K562 (cell line): ENCODE data around the gene NEDD8. TPM values are rescaled to one million over a fixed set of nuclear protein-coding genes. Genes with fewer than 3 reads are reported as not detected.

Experiments used
- ATAC-seq: fragments of 200-7000 bp; cut with Tn5 transposase; 3 replicates; pipeline ENCODE4 v1.9.1; 2020; ENCODE audit warnings: moderate library complexity
- BruUV-seq: library from RNA; stranded (reverse); fragments of 400-500 nt; replicated peaks from 2 replicates; lab custom pipeline; 2021; lab: Mats Ljungman, UMichigan
- CTCF ChIA-PET: fragments of 300-600 bp; formaldehyde crosslinking; extraction: SDS; loops from one replicate; lab custom pipeline; 2021; ENCODE audit warnings: low intra/inter-chr PET ratio; lab: Yijun Ruan, JAX
- POLR2A ChIA-PET: fragments of 300-600, 350-650 bp; sonication (Branson Sonifier 250); formaldehyde crosslinking; extraction: SDS; loops from one replicate; lab custom pipeline; 2021; ENCODE audit warnings: antibody characterized with exemption, inconsistent platforms; lab: Yijun Ruan, JAX
- DNase-seq, 4 experiments: peaks; one replicate each; pipeline versions ENCODE4 v3.0.0 to v3.0.0-alpha.2; 2011 to 2018; ENCODE audit warnings: low spot score in 3 of 4, mixed read lengths in 3 of 4; ENCODE audit errors: extremely low read depth in 1 of 4
- FAIRE-seq: peaks from 2 replicates; lab custom pipeline; 2011; peaks lifted over from hg19 to GRCh38; lab: Jason Lieb, UNC
- H2AFZ ChIP-seq: 2 replicates; pipeline ENCODE4 v1.6.0; 2011; ENCODE audit warnings: low read depth, low read length, control low read depth, inconsistent platforms
- H3K27ac ChIP-seq: fragments of 200-600 bp; 3 replicates; pipeline ENCODE4 v1.8.0; 2011; ENCODE audit warnings: low read depth, mild to moderate bottlenecking, control low read depth, inconsistent platforms, low read length, moderate library complexity, mixed read lengths; ENCODE audit errors: extremely low read depth
- H3K27me3 ChIP-seq, 2 experiments: fragments of 300-600 bp in 1 of 2; 2 replicates in 1 of 2; 3 replicates in 1 of 2; pipeline versions ENCODE4 v1.6.0 to v1.8.0; 2011; ENCODE audit warnings: inconsistent platforms in 2 of 2, low read length in 2 of 2, mild to moderate bottlenecking in 1 of 2, mixed read lengths in 1 of 2, moderate library complexity in 1 of 2; ENCODE audit not compliant: control insufficient read depth in 2 of 2, insufficient read depth in 2 of 2
- H3K36me3 ChIP-seq: fragments of 300-600 bp; 3 replicates; pipeline ENCODE4 v1.8.0; 2011; ENCODE audit warnings: mild to moderate bottlenecking, low read length, inconsistent platforms; ENCODE audit not compliant: control insufficient read depth, insufficient read depth
- H3K4me1 ChIP-seq, 2 experiments: fragments of 200-600 bp in 1 of 2; replicated peaks in 1 of 2; 2 replicates in 1 of 2; 3 replicates in 1 of 2; pipeline versions ENCODE4 v1.5.1 to v1.8.0; 2011; ENCODE audit warnings: inconsistent platforms in 2 of 2, low read length in 2 of 2, mild to moderate bottlenecking in 1 of 2, mixed read lengths in 1 of 2, moderate library complexity in 1 of 2; ENCODE audit not compliant: control insufficient read depth in 2 of 2, insufficient read depth in 2 of 2
- H3K4me2 ChIP-seq: 2 replicates; pipeline ENCODE4 v1.6.1; 2011; ENCODE audit warnings: low read length, control low read depth, inconsistent platforms, mixed read lengths; ENCODE audit not compliant: insufficient read depth
- H3K4me3 ChIP-seq: fragments of 200-600 bp; sonication (generic), shearing (Covaris generic); 2 replicates; pipeline ENCODE4 v1.5.1; 2016; ENCODE audit warnings: control low read depth, inconsistent platforms
- H3K79me2 ChIP-seq: fragments of 200-600 bp; 3 replicates; pipeline ENCODE4 v1.8.0; 2011; ENCODE audit warnings: low read length, inconsistent platforms; ENCODE audit not compliant: control insufficient read depth, insufficient read depth
- H3K9ac ChIP-seq, 2 experiments: 2 replicates each; pipeline versions ENCODE4 v1.6.0 to v1.6.1; 2011; ENCODE audit warnings: low read depth in 2 of 2, low read length in 2 of 2, control low read depth in 1 of 2, inconsistent platforms in 1 of 2, mild to moderate bottlenecking in 1 of 2, mixed read lengths in 1 of 2; ENCODE audit not compliant: insufficient read depth in 1 of 2
- H3K9me1 ChIP-seq: one replicate; pipeline ENCODE4 v1.6.0; 2011; ENCODE audit warnings: inconsistent platforms, mild to moderate bottlenecking, low read length, moderate library complexity; ENCODE audit not compliant: control insufficient read depth, insufficient read depth
- H3K9me3 ChIP-seq: replicated peaks from 2 replicates; pipeline ENCODE4 v1.5.1; 2011; ENCODE audit warnings: low read depth, low read length, inconsistent platforms; ENCODE audit not compliant: control insufficient read depth, insufficient read depth
- H4K20me1 ChIP-seq: replicated peaks from 2 replicates; pipeline ENCODE4 v1.6.1; 2011; ENCODE audit warnings: low read length, inconsistent platforms, mixed read lengths; ENCODE audit not compliant: control insufficient read depth, insufficient read depth
- MED1 ChIP-seq: sonication (generic); formaldehyde crosslinking; IDR thresholded peaks from 2 replicates; pipeline ENCODE4 v1.8.1; 2023; ENCODE audit warnings: missing genetic modification reagents, borderline replicate concordance
- MTA3 ChIP-seq: fragments of 450-650 bp; formaldehyde crosslinking; IDR thresholded peaks from 2 replicates; pipeline ENCODE4 v1.6.1; 2017; ENCODE audit warnings: mild to moderate bottlenecking, borderline replicate concordance
- POLR2AphosphoS2 ChIP-seq: IDR thresholded peaks from 2 replicates; pipeline ENCODE4 v1.6.1; 2012; ENCODE audit warnings: low read length, improper control_type of control experiment
- SPI1 ChIP-seq: IDR thresholded peaks from 2 replicates; pipeline ENCODE4 v1.6.1; 2011; ENCODE audit warnings: low read depth, low read length, control low read depth, borderline replicate concordance
- ZNF316 ChIP-seq: fragments of 450-650 bp; IDR thresholded peaks from 2 replicates; pipeline ENCODE4 v1.6.1; 2016
- ZNF507 ChIP-seq: conservative IDR thresholded peaks from 2 replicates; pipeline ENCODE4 v1.6.1; 2017; ENCODE audit warnings: missing genetic modification characterization, missing compliant biosample characterization
- ZNF586 ChIP-seq: fragments of 450-650 bp; formaldehyde crosslinking; conservative IDR thresholded peaks from 2 replicates; pipeline ENCODE4 v1.4.0; 2020; ENCODE audit warnings: mild to moderate bottlenecking, moderate library complexity
- ZNF785 ChIP-seq: fragments of 250-450 bp; sonication (Bioruptor Pico); IDR thresholded peaks from 2 replicates; pipeline ENCODE4 v1.4.0; 2020; ENCODE audit warnings: mild to moderate bottlenecking
- WGBS: fragments of 100-300 bp; shearing (Covaris generic); methylation state at CpG from one replicate; pipeline ENCODE4 v1.1.6; 2016; ENCODE audit warnings: low coverage, mixed read lengths; ENCODE audit not compliant: insufficient coverage; ENCODE audit errors: missing lambda C conversion rate; 5-methylcytosine and 5-hydroxymethylcytosine counted together
- in situ Hi-C: fragments of 300-500 bp; cut with MboI; formaldehyde crosslinking; loops from 4 replicates; pipeline ENCODE4 v1.15.0; 2018; ENCODE audit warnings: inconsistent platforms, mixed read lengths
- intact Hi-C: fragments of 100-400 bp; cut with micrococcal nuclease; formaldehyde crosslinking; loops from 2 replicates; pipeline ENCODE4 v1.14.2; 2022
- polyA plus RNA-seq, 8 experiments: library from polyadenylated mRNA; depleted of rRNA in 4 of 8; stranded (reverse) in 5 of 8; unstranded in 3 of 8; fragments of >200 nt; fragmentation: Nextera tagmentation in 2 of 8; fragmentation: Illumina TruSeq in 1 of 8; extraction: Ambion mirVana in 2 of 8; extraction: Trizol in 1 of 8; gene quantifications; 2 replicates each; pipeline versions ENCODE4 v1.2.1 to v1.2.3, GENCODE V29; 2011 to 2014; ENCODE audit warnings: inconsistent platforms in 1 of 8, missing spikeins in 1 of 8
- total RNA-seq, 7 experiments: library from RNA; depleted of rRNA in 6 of 7; stranded (reverse); fragments of >200 nt in 6 of 7; fragmentation: Illumina TruSeq in 2 of 7; extraction: Trizol in 2 of 7; gene quantifications; 2 replicates each; pipeline versions ENCODE4 v1.2.1 to v1.2.3, GENCODE V29; 2011 to 2021; ENCODE audit warnings: low replicate concordance in 1 of 7
- TF ChIP-seq, protein P1 (sequence below): sonication (generic); formaldehyde crosslinking; IDR thresholded peaks from 2 replicates; pipeline ENCODE4 v1.8.1; 2022; ENCODE audit warnings: missing genetic modification reagents
- TF ChIP-seq, protein P2 (sequence below): IDR thresholded peaks from 3 replicates; pipeline ENCODE4 v1.6.1; 2011; ENCODE audit warnings: borderline replicate concordance, mild to moderate bottlenecking, moderate library complexity; ENCODE audit not compliant: insufficient read length; ENCODE audit errors: extremely low read depth

NEDD8 gene
- total and polyA plus RNA-seq, 9 of the 15 experiments (the other 6 are each of a cell fraction or from before 2014, with no cell fraction given) = 142 to 691 (median 260) TPM

DNA sequence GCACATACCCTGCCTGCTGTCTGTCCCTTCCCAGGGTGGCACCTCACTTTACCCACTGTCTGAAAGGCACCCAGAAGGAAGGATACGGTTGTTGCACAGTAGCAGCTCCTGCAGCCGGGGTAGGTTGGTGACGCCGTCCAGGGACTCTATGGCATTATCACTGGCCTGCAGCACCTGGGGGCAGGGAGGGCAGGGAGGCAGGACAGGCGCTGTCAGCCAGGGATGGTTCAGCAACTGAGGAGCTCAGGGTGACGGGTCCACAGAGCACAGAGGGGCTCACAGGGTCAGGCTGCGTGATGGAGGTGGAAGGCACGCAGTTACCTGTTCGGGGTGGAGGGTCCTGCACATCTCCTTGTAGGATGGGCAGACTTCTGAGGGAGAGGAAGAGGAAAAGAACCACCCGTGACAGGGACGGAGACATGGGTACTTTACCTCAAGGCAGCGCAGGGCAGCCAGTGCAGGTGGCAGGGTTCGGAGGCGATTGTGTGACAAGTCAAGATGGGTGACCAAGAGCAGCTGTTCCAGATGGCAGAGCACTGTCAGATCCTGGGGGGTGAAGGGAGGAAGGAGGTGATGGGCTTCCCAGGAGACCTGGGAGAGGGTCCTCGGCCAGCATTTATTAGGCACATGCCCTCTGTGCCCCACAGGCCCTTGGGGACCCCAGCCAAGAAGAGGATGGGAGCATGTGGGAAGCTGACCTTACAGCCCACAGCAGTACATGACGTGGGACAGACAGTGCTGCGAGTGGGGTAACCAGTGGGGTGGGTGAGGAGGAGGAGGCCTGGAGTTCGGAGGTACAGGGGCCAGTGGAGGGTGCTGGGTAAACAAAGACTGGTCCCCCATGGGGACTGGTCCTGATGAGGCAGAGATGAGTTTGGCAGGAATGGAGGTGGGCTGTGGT lies 34.4 kb upstream of the NEDD8 start:
- no peak overlapping the region for H2AFZ ChIP-seq
- TF ChIP-seq, protein P1, sequence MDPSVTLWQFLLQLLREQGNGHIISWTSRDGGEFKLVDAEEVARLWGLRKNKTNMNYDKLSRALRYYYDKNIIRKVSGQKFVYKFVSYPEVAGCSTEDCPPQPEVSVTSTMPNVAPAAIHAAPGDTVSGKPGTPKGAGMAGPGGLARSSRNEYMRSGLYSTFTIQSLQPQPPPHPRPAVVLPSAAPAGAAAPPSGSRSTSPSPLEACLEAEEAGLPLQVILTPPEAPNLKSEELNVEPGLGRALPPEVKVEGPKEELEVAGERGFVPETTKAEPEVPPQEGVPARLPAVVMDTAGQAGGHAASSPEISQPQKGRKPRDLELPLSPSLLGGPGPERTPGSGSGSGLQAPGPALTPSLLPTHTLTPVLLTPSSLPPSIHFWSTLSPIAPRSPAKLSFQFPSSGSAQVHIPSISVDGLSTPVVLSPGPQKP = no peak
- TF ChIP-seq ZNF316 = no peak
- no peak for TF ChIP-seq ZNF785 (CRISPR knock-in tag)
- no peak for TF ChIP-seq MED1 (CRISPR knock-in tag)
- TF ChIP-seq POLR2AphosphoS2 = no peak
- TF ChIP-seq ZNF507 (tag) = no peak
- TF ChIP-seq, protein P2, sequence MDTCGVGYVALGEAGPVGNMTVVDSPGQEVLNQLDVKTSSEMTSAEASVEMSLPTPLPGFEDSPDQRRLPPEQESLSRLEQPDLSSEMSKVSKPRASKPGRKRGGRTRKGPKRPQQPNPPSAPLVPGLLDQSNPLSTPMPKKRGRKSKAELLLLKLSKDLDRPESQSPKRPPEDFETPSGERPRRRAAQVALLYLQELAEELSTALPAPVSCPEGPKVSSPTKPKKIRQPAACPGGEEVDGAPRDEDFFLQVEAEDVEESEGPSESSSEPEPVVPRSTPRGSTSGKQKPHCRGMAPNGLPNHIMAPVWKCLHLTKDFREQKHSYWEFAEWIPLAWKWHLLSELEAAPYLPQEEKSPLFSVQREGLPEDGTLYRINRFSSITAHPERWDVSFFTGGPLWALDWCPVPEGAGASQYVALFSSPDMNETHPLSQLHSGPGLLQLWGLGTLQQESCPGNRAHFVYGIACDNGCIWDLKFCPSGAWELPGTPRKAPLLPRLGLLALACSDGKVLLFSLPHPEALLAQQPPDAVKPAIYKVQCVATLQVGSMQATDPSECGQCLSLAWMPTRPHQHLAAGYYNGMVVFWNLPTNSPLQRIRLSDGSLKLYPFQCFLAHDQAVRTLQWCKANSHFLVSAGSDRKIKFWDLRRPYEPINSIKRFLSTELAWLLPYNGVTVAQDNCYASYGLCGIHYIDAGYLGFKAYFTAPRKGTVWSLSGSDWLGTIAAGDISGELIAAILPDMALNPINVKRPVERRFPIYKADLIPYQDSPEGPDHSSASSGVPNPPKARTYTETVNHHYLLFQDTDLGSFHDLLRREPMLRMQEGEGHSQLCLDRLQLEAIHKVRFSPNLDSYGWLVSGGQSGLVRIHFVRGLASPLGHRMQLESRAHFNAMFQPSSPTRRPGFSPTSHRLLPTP = no peak
- no peak for TF ChIP-seq SPI1
- TF ChIP-seq ZNF586 (CRISPR knock-in tag) = no peak
- no peak for TF ChIP-seq MTA3
- TF ChIP-seq, all 486 proteins: peak for 0
- intact Hi-C loops (no loop called here), in situ Hi-C loops (no loop called here)
- Histone ChIP-seq H3K79me2 (peaks cover 9% of the 10 kb centered on the region; the same call in 1 of the 3 replicates), H3K27me3 (no peaks in the 10 kb centered on the region), H3K4me1 (peaks cover 0 to 31% of the 10 kb centered on the region in 2 experiments; a peak in 4 of 5 replicates), H3K9me3 (no peaks in the 10 kb centered on the region), H3K27ac (no peak overlapping the region), H3K4me2 (no peak overlapping the region), H3K9ac (peak overlapping the region in 1 of 2 experiments; percentile 45; a peak in 1 of 4 replicates), H3K36me3 (no peaks in the 10 kb centered on the region), H3K4me3 (no peak overlapping the region), H4K20me1 (no peaks in the 10 kb centered on the region; the same call in 1 of the 2 replicates), H3K9me1 (no peaks in the 10 kb centered on the region)
- ChIA-PET POLR2A (interaction anchor here (0.6 to 1.4 kb wide), 2 partner anchors 9 to 24 kb away, joined by 3 read pairs; partner anchors contain the start of gene TINF2), CTCF (no interaction called here)
- FAIRE-seq = no peak
- 75% methylated on average over 12 of the region's 18 CpGs for WGBS
- BruUV-seq = no TSS peak
- no peak for DNase-seq
- ATAC-seq = no peak
